Liver (tissue), 9 donors: ENCODE data around the gene DYNAP. TPM values are rescaled to one million over a fixed set of nuclear protein-coding genes. Genes with fewer than 3 reads are reported as not detected.

ENCODE experiments used
- DNase-seq: peaks from one replicate; pipeline ENCODE4 v3.0.0-alpha.2; 2017; ENCODE audit warnings: low spot score
- H3K27ac ChIP-seq, 2 donors: one replicate each; pipeline ENCODE4 v1.7.0; 2013; ENCODE audit warnings: inconsistent platforms in 2 of 2, low read length in 2 of 2, control low read depth in 1 of 2, low read depth in 1 of 2, mild to moderate bottlenecking in 1 of 2
- H3K27me3 ChIP-seq, 4 donors: one replicate each; pipeline versions ENCODE4 v1.6.1 to v1.7.0; 2013; ENCODE audit warnings: low read length in 3 of 4, inconsistent platforms in 1 of 4, mild to moderate bottlenecking in 1 of 4, moderate library complexity in 1 of 4; ENCODE audit not compliant: control insufficient read depth in 4 of 4, insufficient read depth in 4 of 4
- H3K36me3 ChIP-seq, 4 donors: one replicate each; pipeline versions ENCODE4 v1.6.1 to v1.7.0; 2013; ENCODE audit warnings: low read length in 3 of 4, mild to moderate bottlenecking in 3 of 4, low read depth in 1 of 4, moderate library complexity in 1 of 4; ENCODE audit not compliant: control insufficient read depth in 4 of 4, insufficient read depth in 3 of 4
- H3K4me1 ChIP-seq, 4 donors: one replicate each; pipeline versions ENCODE4 v1.6.1 to v1.7.0; 2013; ENCODE audit warnings: low read length in 3 of 4, mild to moderate bottlenecking in 3 of 4, moderate library complexity in 1 of 4; ENCODE audit not compliant: control insufficient read depth in 4 of 4, insufficient read depth in 4 of 4
- H3K4me3 ChIP-seq, 3 donors: one replicate each; pipeline versions ENCODE4 v1.6.1 to v1.7.0; 2013; ENCODE audit warnings: low read length in 3 of 3, control low read depth in 1 of 3, low read depth in 1 of 3, mild to moderate bottlenecking in 1 of 3
- H3K9ac ChIP-seq, 2 donors: one replicate each; pipeline ENCODE4 v1.7.0; 2013; ENCODE audit warnings: low read length in 2 of 2, mild to moderate bottlenecking in 2 of 2, moderate library complexity in 2 of 2, control low read depth in 1 of 2, low read depth in 1 of 2
- H3K9me3 ChIP-seq, 4 donors: one replicate each; pipeline versions ENCODE4 v1.6.1 to v1.7.0; 2013; ENCODE audit warnings: low read length in 3 of 4; ENCODE audit not compliant: control insufficient read depth in 4 of 4
- CTCF ChIP-seq: fragments of 150-350 bp; IDR thresholded peaks from 2 replicates; pipeline ENCODE4 v1.5.1; 2017; ENCODE audit warnings: improper control_type of control experiment, low read depth, low read length; ENCODE audit not compliant: missing input control
- EGR1 ChIP-seq, 2 donors: IDR thresholded peaks; 2 replicates each; pipeline ENCODE4 v1.6.1; 2016 to 2018; ENCODE audit warnings: antibody characterized with exemption in 2 of 2, low read depth in 2 of 2
- FOXA1 ChIP-seq: IDR thresholded peaks from 2 replicates; pipeline ENCODE4 v1.6.1; 2016; ENCODE audit warnings: antibody characterized with exemption
- FOXA2 ChIP-seq: IDR thresholded peaks from 2 replicates; pipeline ENCODE4 v1.6.1; 2016; ENCODE audit warnings: antibody characterized with exemption
- GABPA ChIP-seq, 2 donors: IDR thresholded peaks in 1 of 2; conservative IDR thresholded peaks in 1 of 2; 2 replicates each; pipeline ENCODE4 v1.6.1; 2016; ENCODE audit warnings: antibody characterized with exemption in 2 of 2, mild to moderate bottlenecking in 1 of 2, moderate library complexity in 1 of 2
- HNF4A ChIP-seq, 2 donors: conservative IDR thresholded peaks; 2 replicates each; pipeline ENCODE4 v1.6.1; 2016; ENCODE audit warnings: antibody characterized with exemption in 2 of 2, mild to moderate bottlenecking in 2 of 2
- HNF4G ChIP-seq: IDR thresholded peaks from 2 replicates; pipeline ENCODE4 v1.6.1; 2016; ENCODE audit warnings: antibody characterized with exemption
- JUND ChIP-seq, 2 donors: IDR thresholded peaks; 2 replicates each; pipeline ENCODE4 v1.6.1; 2016; ENCODE audit warnings: antibody characterized with exemption in 2 of 2
- MAX ChIP-seq: IDR thresholded peaks from 2 replicates; pipeline ENCODE4 v1.6.1; 2016; ENCODE audit warnings: antibody characterized with exemption
- NR2F2 ChIP-seq: IDR thresholded peaks from 2 replicates; pipeline ENCODE4 v1.6.1; 2016; ENCODE audit warnings: antibody characterized with exemption
- RAD21 ChIP-seq, 2 donors: IDR thresholded peaks; 2 replicates each; pipeline ENCODE4 v1.6.1; 2016; ENCODE audit warnings: antibody characterized with exemption in 2 of 2, mild to moderate bottlenecking in 2 of 2
- REST ChIP-seq: IDR thresholded peaks from 2 replicates; pipeline ENCODE4 v1.6.1; 2016; ENCODE audit warnings: antibody characterized with exemption, mild to moderate bottlenecking
- RXRA ChIP-seq, 2 donors: IDR thresholded peaks; 2 replicates each; pipeline ENCODE4 v1.6.1; 2017 to 2018; ENCODE audit warnings: antibody characterized with exemption in 2 of 2, mild to moderate bottlenecking in 1 of 2
- SP1 ChIP-seq: IDR thresholded peaks from 2 replicates; pipeline ENCODE4 v1.6.1; 2018; ENCODE audit warnings: antibody characterized with exemption, mild to moderate bottlenecking
- TAF1 ChIP-seq: conservative IDR thresholded peaks from 2 replicates; pipeline ENCODE4 v1.6.1; 2016; ENCODE audit warnings: antibody characterized with exemption, mild to moderate bottlenecking
- YY1 ChIP-seq: IDR thresholded peaks from 2 replicates; pipeline ENCODE4 v1.6.1; 2016; ENCODE audit warnings: antibody characterized with exemption, mild to moderate bottlenecking
- ZBTB33 ChIP-seq: IDR thresholded peaks from 2 replicates; pipeline ENCODE4 v1.6.1; 2016; ENCODE audit warnings: antibody characterized with exemption
- WGBS: extraction: QIAGEN DNeasy Blood & Tissue Kit; methylation state at CpG from one replicate; pipeline ENCODE4 v1.1.7; 2013; 5-methylcytosine and 5-hydroxymethylcytosine counted together
- polyA plus RNA-seq, 2 donors: library from polyadenylated mRNA; stranded (reverse) in 1 of 2; unstranded in 1 of 2; fragments of 200-250 nt in 1 of 2; fragments of >200 nt in 1 of 2; fragmentation: Nextera tagmentation in 1 of 2; extraction: Ambion mirVana in 1 of 2; gene quantifications; one replicate each; pipeline versions ENCODE4 v1.2.1 to v1.2.3, GENCODE V29; 2013 to 2015
- total RNA-seq, 2 donors: library from RNA; depleted of rRNA; stranded (reverse); fragments of >200 nt; gene quantifications; one replicate each; pipeline ENCODE4 v1.2.3, GENCODE V29; 2014
- donor health status: healthy.
- donor health status: healthy.
- donor health status: healthy.
- donor health status: healthy.
- donor health status: healthy.

Gene DYNAP
- total and polyA plus RNA-seq, 4 donors, result not detected

GRCh38 chr18:54584065-54584464 is 7.0 kb upstream of the DYNAP start:
- no peaks in the 10 kb centered on the region for H3K36me3 ChIP-seq
- peaks cover 0 to 3% (median 0%) of the 10 kb centered on the region in 4 donors for H3K27me3 ChIP-seq
- H3K27ac ChIP-seq, result no peak overlapping the region
- TF ChIP-seq YY1 (no peak), GABPA (IDR thresholded peaks at IDR 0.05 in 1 of 2, conservative IDR thresholded peaks at IDR 0.05 in 1 of 2) (no peak), REST (no peak), CTCF (no peak), MAX (no peak), HNF4A (conservative IDR thresholded peaks at IDR 0.05) (no peak), ZBTB33 (no peak), RXRA (IDR thresholded peaks at IDR 0.05) (no peak), FOXA2 (no peak), EGR1 (IDR thresholded peaks at IDR 0.05; ENCODE audit: low read depth in 2 of 2) (no peak), HNF4G (no peak), FOXA1 (no peak), JUND (IDR thresholded peaks at IDR 0.05) (no peak), NR2F2 (no peak)
- no peak overlapping the region for H3K4me3 ChIP-seq
- no peak overlapping the region for H3K9ac ChIP-seq
- DNase-seq, result no peak
- no peaks in the 10 kb centered on the region for H3K9me3 ChIP-seq
- 69% methylated on average over 1 of the region's 1 CpG for WGBS
- no peaks in the 10 kb centered on the region for H3K4me1 ChIP-seq

- Histone ChIP-seq H3K27me3 (peaks cover 0 to 4% (median 0%) of the 10 kb centered on the region in 4 donors), H3K4me3 (no peak overlapping the region), H3K36me3 (no peaks in the 10 kb centered on the region), H3K4me1 (no peaks in the 10 kb centered on the region), H3K9me3 (no peaks in the 10 kb centered on the region), H3K9ac (no peak overlapping the region), H3K27ac (no peak overlapping the region)
- 82% methylated on average over 6 of the region's 6 CpGs for WGBS
- DNase-seq, result no peak
- TF ChIP-seq HNF4G (no peak), YY1 (no peak), EGR1 (IDR thresholded peaks at IDR 0.05; ENCODE audit: low read depth in 2 of 2) (no peak), RXRA (IDR thresholded peaks at IDR 0.05) (no peak), FOXA1 (no peak), MAX (no peak), RAD21 (IDR thresholded peaks at IDR 0.05) (no peak), NR2F2 (no peak), CTCF (no peak), TAF1 (no peak), SP1 (no peak), FOXA2 (no peak), REST (no peak), HNF4A (conservative IDR thresholded peaks at IDR 0.05) (no peak)
Observed at GRCh38 chr18:54585743-54586142, 5.3 kb upstream of the DYNAP start.
